HG03103 (cell line): ENCODE measurements around the gene PCDHB13.
"Not testable (repeated sequence)": the region's sequence is repeated elsewhere in the genome, so short reads cannot be mapped to it uniquely, and the experiment has no call there.

Experiments used
- ATAC-seq: cut with Tn5 transposase; IDR thresholded peaks from one replicate; pipeline ENCODE4 v1.9.1; 2021; ENCODE audit warnings: low read depth; ENCODE audit not compliant: unreplicated experiment

Gene PCDHB13

GRCh38 chr5:141201126-141201525 is 12.6 kb upstream of the PCDHB13 start:
- not testable (repeated sequence) for ATAC-seq

- ATAC-seq: not testable (repeated sequence)
These were observed 12.1 kb upstream of the PCDHB13 start for GRCh38 chr5:141201646-141202045.

- no peak for ATAC-seq
These were observed 5.2 kb upstream of the PCDHB13 start, which contains the start of gene PCDHB12 for GRCh38 chr5:141208478-141208877. Gene PCDHB12, plus strand, starts transcription at chr5:141208719. Its CDS starts 189 bp downstream, at chr5:141208908.

- ATAC-seq: not testable (repeated sequence)
These were observed 3.4 kb upstream of the PCDHB13 start for GRCh38 chr5:141210281-141210680.

GRCh38 chr5:141210849-141211248 is 2.9 kb upstream of the PCDHB13 start:
- not testable (repeated sequence) for ATAC-seq

GRCh38 chr5:141214583-141214982 is 864 bp downstream of the PCDHB13 start:
- not testable (repeated sequence) for ATAC-seq

- ATAC-seq: not testable (repeated sequence)
These were observed 1.8 kb downstream of the PCDHB13 start for GRCh38 chr5:141215504-141215903.

GRCh38 chr5:141216035-141216434 is 2.3 kb downstream of the PCDHB13 start:
- ATAC-seq: not testable (repeated sequence)

GRCh38 chr5:141223112-141223783 is 9.5 kb downstream of the PCDHB13 start, which contains the start of gene PCDHB14:
Gene PCDHB14, plus strand, starts transcription at chr5:141223343. Its CDS starts 163 bp downstream, at chr5:141223506.
- ATAC-seq: no peak

GRCh38 chr5:141224844-141225243 is 11.1 kb downstream of the PCDHB13 start:
- ATAC-seq: not testable (repeated sequence)

- not testable (repeated sequence) for ATAC-seq
These were observed 11.7 kb downstream of the PCDHB13 start for GRCh38 chr5:141225421-141225820.

- no peak for ATAC-seq
These were observed 20.5 kb downstream of the PCDHB13 start for GRCh38 chr5:141234109-141234667.

- ATAC-seq: not testable (repeated sequence)
These were observed 22.2 kb downstream of the PCDHB13 start for GRCh38 chr5:141235922-141236321.

- ATAC-seq: no peak
These were observed 23.0 kb downstream of the PCDHB13 start for GRCh38 chr5:141236516-141237313.

GRCh38 chr5:141241496-141241895 is 27.8 kb downstream of the PCDHB13 start:
- ATAC-seq: no peak

- ATAC-seq: no peak
These were observed 31.6 kb downstream of the PCDHB13 start, which contains the start of gene PCDHB15 for GRCh38 chr5:141245250-141245717. Gene PCDHB15, plus strand, starts transcription at chr5:141245395. Its CDS starts 184 bp downstream, at chr5:141245579.

GRCh38 chr5:141246971-141247370 is 33.3 kb downstream of the PCDHB13 start:
- ATAC-seq: not testable (repeated sequence)

- not testable (repeated sequence) for ATAC-seq
These were observed 33.7 kb downstream of the PCDHB13 start for GRCh38 chr5:141247434-141247833.

- ATAC-seq: no peak
These were observed 36.9 kb downstream of the PCDHB13 start for GRCh38 chr5:141250576-141250975.

GRCh38 chr5:141258464-141258863 is 44.7 kb downstream of the PCDHB13 start:
- no peak for ATAC-seq

- ATAC-seq: no peak
These were observed 45.2 kb downstream of the PCDHB13 start for GRCh38 chr5:141258948-141259347.
